Nephron progenitor cell (in vitro differentiated cells): ENCODE data around the gene SH3PXD2A.

Experiments used
- DNase-seq: peaks from one replicate; pipeline ENCODE4 v3.0.0; 2021
- H3K27ac Mint-ChIP-seq: 2 replicates; pipeline ENCODE4 v1.8.0; 2021; ENCODE audit warnings: mild to moderate bottlenecking, moderate library complexity, mixed read lengths
- H3K27me3 Mint-ChIP-seq: 2 replicates; pipeline ENCODE4 v1.8.0; 2021; ENCODE audit warnings: mild to moderate bottlenecking, low read depth, mixed read lengths; ENCODE audit not compliant: poor library complexity
- H3K36me3 Mint-ChIP-seq: 2 replicates; pipeline ENCODE4 v1.8.0; 2021; ENCODE audit warnings: low read depth, mixed read lengths
- H3K4me1 Mint-ChIP-seq: 2 replicates; pipeline ENCODE4 v1.8.0; 2021; ENCODE audit warnings: mixed read lengths
- H3K4me3 Mint-ChIP-seq: 2 replicates; pipeline ENCODE4 v1.8.0; 2021; ENCODE audit warnings: mild to moderate bottlenecking, moderate library complexity, mixed read lengths
- H3K9me3 Mint-ChIP-seq: 2 replicates; pipeline ENCODE4 v1.8.0; 2021; ENCODE audit warnings: mild to moderate bottlenecking, moderate library complexity, mixed read lengths
- TF ChIP-seq, protein P1 (sequence below): fragments of 200-600 bp; sonication (generic); IDR thresholded peaks from 2 replicates; pipeline ENCODE4 v1.5.0; 2021; ENCODE audit warnings: antibody characterized with exemption

The SH3PXD2A gene

DNA sequence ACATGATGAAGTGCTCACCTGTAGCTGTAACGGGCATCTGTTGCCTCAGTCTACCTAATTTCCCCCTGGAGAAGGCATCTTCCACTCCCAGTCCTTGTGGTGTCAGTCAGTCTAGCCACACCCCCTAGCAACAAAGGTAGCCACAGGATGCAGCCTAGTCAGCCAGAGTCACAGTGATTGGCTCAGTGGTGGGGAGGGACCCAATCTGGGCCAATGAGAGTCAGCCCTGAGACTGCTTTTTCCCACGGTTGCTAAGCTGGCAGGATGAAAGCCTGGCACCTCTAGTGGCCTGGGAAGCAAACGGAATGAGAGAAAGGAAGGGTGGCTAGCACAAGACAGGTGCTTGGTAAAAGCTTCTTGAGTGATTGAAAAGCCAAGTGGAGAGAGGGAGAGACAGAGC is 118.6 kb downstream of the SH3PXD2A start:
- Mint-ChIP-seq H3K9me3 (no peaks in the 10 kb centered on the region), H3K4me1 (peaks cover 76% of the 10 kb centered on the region), H3K4me3 (no peak overlapping the region), H3K27me3 (peaks cover 3% of the 10 kb centered on the region), H3K27ac (no peak overlapping the region), H3K36me3 (peaks cover 12% of the 10 kb centered on the region)
- TF ChIP-seq, protein P1, sequence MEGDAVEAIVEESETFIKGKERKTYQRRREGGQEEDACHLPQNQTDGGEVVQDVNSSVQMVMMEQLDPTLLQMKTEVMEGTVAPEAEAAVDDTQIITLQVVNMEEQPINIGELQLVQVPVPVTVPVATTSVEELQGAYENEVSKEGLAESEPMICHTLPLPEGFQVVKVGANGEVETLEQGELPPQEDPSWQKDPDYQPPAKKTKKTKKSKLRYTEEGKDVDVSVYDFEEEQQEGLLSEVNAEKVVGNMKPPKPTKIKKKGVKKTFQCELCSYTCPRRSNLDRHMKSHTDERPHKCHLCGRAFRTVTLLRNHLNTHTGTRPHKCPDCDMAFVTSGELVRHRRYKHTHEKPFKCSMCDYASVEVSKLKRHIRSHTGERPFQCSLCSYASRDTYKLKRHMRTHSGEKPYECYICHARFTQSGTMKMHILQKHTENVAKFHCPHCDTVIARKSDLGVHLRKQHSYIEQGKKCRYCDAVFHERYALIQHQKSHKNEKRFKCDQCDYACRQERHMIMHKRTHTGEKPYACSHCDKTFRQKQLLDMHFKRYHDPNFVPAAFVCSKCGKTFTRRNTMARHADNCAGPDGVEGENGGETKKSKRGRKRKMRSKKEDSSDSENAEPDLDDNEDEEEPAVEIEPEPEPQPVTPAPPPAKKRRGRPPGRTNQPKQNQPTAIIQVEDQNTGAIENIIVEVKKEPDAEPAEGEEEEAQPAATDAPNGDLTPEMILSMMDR: no peak
- no peak for DNase-seq

DNA sequence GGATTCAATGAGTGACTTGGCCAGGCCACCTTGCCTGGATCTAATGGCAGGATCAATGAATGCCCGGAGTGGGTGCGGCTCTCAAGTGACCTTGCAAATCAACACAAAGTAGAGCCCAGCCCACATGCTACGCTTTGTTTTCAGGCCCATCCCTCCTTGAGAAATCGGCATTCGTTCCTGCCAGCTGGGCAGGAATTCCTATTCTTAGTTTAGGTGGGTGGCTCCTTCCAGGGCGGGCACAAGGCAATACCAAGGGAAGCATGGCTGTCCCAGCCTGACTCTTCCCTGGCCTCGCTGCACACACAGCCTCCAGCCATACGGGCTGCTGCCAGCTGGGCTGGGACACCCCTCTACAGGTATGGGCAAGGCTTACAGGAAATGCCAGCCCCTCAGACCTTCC is 119.3 kb downstream of the SH3PXD2A start:
- H3K4me1 Mint-ChIP-seq: peaks cover 80% of the 10 kb centered on the region
- H3K27me3 Mint-ChIP-seq: peaks cover 3% of the 10 kb centered on the region
- no peaks in the 10 kb centered on the region for H3K9me3 Mint-ChIP-seq

DNA sequence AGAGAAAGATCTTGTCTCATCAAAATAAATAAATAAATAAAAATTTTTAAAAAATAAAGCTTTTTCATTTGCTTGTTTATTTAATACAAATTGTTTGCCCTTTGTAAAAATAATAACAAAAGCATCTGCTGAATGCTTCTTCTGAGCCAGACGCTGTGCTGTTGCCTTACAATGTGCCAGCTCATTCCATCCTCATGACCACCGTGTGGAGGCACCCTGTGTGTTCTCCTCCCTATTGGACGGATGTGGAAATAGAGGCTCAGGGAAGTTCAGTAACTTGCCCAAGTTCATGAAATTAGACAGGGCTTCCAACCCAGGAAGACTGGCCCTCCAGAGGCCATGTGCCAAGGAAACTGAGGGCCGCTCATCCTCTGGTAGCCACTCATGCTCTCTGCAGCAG is 120.6 kb downstream of the SH3PXD2A start:
- Mint-ChIP-seq H3K4me3 (no peak overlapping the region), H3K27ac (no peak overlapping the region), H3K27me3 (peaks cover 7% of the 10 kb centered on the region), H3K9me3 (no peaks in the 10 kb centered on the region), H3K36me3 (peaks cover 16% of the 10 kb centered on the region), H3K4me1 (peaks cover 80% of the 10 kb centered on the region)
- DNase-seq: no peak
- TF ChIP-seq, protein P1: no peak

More for the DNA sequence above, 119.3 kb downstream of the SH3PXD2A start:
- Mint-ChIP-seq H3K27ac (no peak overlapping the region), H3K36me3 (peaks cover 12% of the 10 kb centered on the region), H3K4me3 (no peak overlapping the region)
- TF ChIP-seq, protein P1: no peak
- DNase-seq: no peak

DNA sequence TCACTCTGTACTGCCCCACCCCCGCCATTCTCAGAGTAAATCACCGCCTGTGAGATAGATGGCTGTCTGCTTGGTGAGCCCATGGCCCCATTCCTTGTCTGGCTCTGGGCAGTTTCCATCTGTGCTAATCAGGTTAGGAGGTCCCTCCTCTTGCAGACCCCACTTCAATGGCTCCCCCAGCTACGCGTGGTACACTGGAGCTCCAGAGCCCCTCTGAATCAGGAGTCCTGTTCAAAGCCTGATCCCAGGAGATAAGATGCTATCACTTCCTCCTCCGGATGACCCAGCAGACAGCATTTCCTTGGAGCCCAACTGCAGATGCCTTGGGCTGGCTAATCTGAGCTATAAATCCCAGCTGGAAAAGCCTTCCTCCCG is 122.3 kb downstream of the SH3PXD2A start:
- Mint-ChIP-seq H3K9me3 (no peaks in the 10 kb centered on the region), H3K36me3 (peaks cover 15% of the 10 kb centered on the region), H3K27me3 (peaks cover 7% of the 10 kb centered on the region), H3K4me1 (peaks cover 70% of the 10 kb centered on the region), H3K4me3 (peak overlapping the region; percentile 34), H3K27ac (peak overlapping the region; percentile 83)
- TF ChIP-seq, protein P1: no peak
- DNase-seq: no peak

DNA sequence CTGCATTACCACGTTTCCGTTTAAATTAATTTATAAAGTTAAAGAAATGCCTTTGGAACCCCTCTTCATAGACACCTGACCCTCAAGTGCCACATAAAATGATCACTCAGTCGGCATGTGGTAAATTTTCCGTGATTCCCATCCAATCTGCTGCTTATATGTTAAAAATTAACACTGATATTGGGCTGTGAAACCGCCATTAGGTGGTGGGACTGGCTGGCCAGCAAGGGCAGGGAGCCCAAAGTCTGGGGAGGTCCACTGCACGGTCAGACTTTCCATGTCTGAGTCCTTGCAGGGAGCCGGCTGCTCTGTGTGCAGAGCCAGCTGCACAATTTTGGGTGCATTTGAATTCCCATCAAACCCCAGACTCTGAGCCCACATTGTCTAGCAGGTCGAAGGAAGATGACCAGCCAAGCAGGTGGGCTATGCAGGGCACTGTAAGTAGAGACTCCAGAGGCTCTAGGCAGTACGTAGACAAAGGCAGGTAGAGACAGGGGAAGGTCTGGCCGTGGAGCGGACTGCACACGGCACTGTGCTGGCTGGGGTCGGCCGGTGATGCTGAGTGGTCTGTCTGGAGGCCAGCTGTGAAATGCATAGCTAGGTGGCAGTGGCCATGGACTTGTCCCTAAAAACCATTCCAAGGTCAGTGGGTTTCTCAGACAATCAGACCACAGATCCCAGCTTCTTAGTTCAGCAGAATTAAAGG is 122.9 kb downstream of the SH3PXD2A start:
- peaks cover 7% of the 10 kb centered on the region for H3K27me3 Mint-ChIP-seq
- H3K36me3 Mint-ChIP-seq: peaks cover 12% of the 10 kb centered on the region
- DNase-seq: no peak
- peaks cover 64% of the 10 kb centered on the region for H3K4me1 Mint-ChIP-seq
- no peaks in the 10 kb centered on the region for H3K9me3 Mint-ChIP-seq
- peak overlapping the region; percentile 34 for H3K4me3 Mint-ChIP-seq
- TF ChIP-seq, protein P1: no peak
- H3K27ac Mint-ChIP-seq: no peak overlapping the region
